GM19468 (cell line): ENCODE results near the gene TGM5.
A peak's percentile ranks its signal among the peaks of the same experiment; 100 is the strongest.
"Not testable (repeated sequence)": the region's sequence is repeated elsewhere in the genome, so short reads cannot be mapped to it uniquely, and the experiment has no call there.

Experiments
- ATAC-seq: cut with Tn5 transposase; IDR thresholded peaks from one replicate; pipeline ENCODE4 v1.9.1; 2021; ENCODE audit warnings: mild to moderate bottlenecking, moderate library complexity, moderate number of reproducible peaks; ENCODE audit not compliant: unreplicated experiment; ENCODE audit errors: extremely low read depth

TGM5 gene

GRCh38 chr15:43249699-43250203, 17.0 kb downstream of the TGM5 start:
- ATAC-seq: peak; percentile 19

- peak; percentile 2 for ATAC-seq
Measured at GRCh38 chr15:43249236-43249635, 17.5 kb downstream of the TGM5 start.

- no peak for ATAC-seq
Measured at GRCh38 chr15:43246261-43246774, 20.4 kb downstream of the TGM5 start.

GRCh38 chr15:43244092-43244491, 22.6 kb downstream of the TGM5 start:
- no peak for ATAC-seq

- ATAC-seq: no peak
Measured at GRCh38 chr15:43243020-43243645, 23.6 kb downstream of the TGM5 start.

- no peak for ATAC-seq
Measured at GRCh38 chr15:43242616-43243015, 24.1 kb downstream of the TGM5 start.

GRCh38 chr15:43241100-43241499, 25.6 kb downstream of the TGM5 start:
- no peak for ATAC-seq

- ATAC-seq: no peak
Measured at GRCh38 chr15:43239732-43240491, 26.8 kb downstream of the TGM5 start.

GRCh38 chr15:43238671-43239131, 28.0 kb downstream of the TGM5 start:
- no peak for ATAC-seq

GRCh38 chr15:43237842-43238470, 28.8 kb downstream of the TGM5 start:
- no peak for ATAC-seq

- ATAC-seq: no peak
Measured at GRCh38 chr15:43235536-43235935, 31.2 kb downstream of the TGM5 start.

- ATAC-seq: no peak
Measured at GRCh38 chr15:43232289-43232874, 34.3 kb downstream of the TGM5 start.

GRCh38 chr15:43230640-43231115, 36.0 kb downstream of the TGM5 start:
- no peak for ATAC-seq

GRCh38 chr15:43229977-43230376, 36.8 kb downstream of the TGM5 start:
- no peak for ATAC-seq

GRCh38 chr15:43226436-43227305, 40.1 kb downstream of the TGM5 start:
- no peak for ATAC-seq

- ATAC-seq: not testable (repeated sequence)
Measured at GRCh38 chr15:43225950-43226255, 40.8 kb downstream of the TGM5 start.

- no peak for ATAC-seq
Measured at GRCh38 chr15:43225201-43225949, 41.4 kb downstream of the TGM5 start.

- ATAC-seq: no peak
Measured at GRCh38 chr15:43221422-43221821, 45.3 kb downstream of the TGM5 start.

- no peak for ATAC-seq
Measured at GRCh38 chr15:43220991-43221403, 45.7 kb downstream of the TGM5 start, which contains the start of gene EPB42. Gene EPB42, minus strand, starts transcription at chr15:43221018. Its CDS starts 193 bp downstream, at chr15:43220825.
